Glutamatergic neuron (in vitro differentiated cells): ENCODE results near the gene SCMH1. TPM values are rescaled to one million over a fixed set of nuclear protein-coding genes. Genes with fewer than 3 reads are reported as not detected.
"Not testable (repeated sequence)": the region's sequence is repeated elsewhere in the genome, so short reads cannot be mapped to it uniquely, and the experiment has no call there.

ENCODE experiments used
- DNase-seq: peaks from one replicate; pipeline ENCODE4 v3.0.0; 2022
- H3K27ac Mint-ChIP-seq: one replicate; pipeline ENCODE4 v1.8.0; 2020; ENCODE audit warnings: mild to moderate bottlenecking, mixed read lengths, inconsistent platforms; ENCODE audit not compliant: unreplicated experiment
- H3K27me3 Mint-ChIP-seq: one replicate; pipeline ENCODE4 v1.8.0; 2020; ENCODE audit warnings: mild to moderate bottlenecking, moderate library complexity, mixed read lengths, inconsistent platforms; ENCODE audit not compliant: unreplicated experiment
- H3K36me3 Mint-ChIP-seq: one replicate; pipeline ENCODE4 v1.8.0; 2020; ENCODE audit warnings: mild to moderate bottlenecking, mixed read lengths, inconsistent platforms; ENCODE audit not compliant: unreplicated experiment
- H3K4me1 Mint-ChIP-seq: one replicate; pipeline ENCODE4 v1.8.0; 2020; ENCODE audit warnings: mild to moderate bottlenecking, low read depth, mixed read lengths, inconsistent platforms; ENCODE audit not compliant: unreplicated experiment
- H3K4me3 Mint-ChIP-seq: one replicate; pipeline ENCODE4 v1.8.0; 2020; ENCODE audit warnings: mild to moderate bottlenecking, mixed read lengths, inconsistent platforms; ENCODE audit not compliant: unreplicated experiment
- H3K9me3 Mint-ChIP-seq: one replicate; pipeline ENCODE4 v1.8.0; 2020; ENCODE audit warnings: mild to moderate bottlenecking, moderate library complexity, mixed read lengths, inconsistent platforms; ENCODE audit not compliant: unreplicated experiment
- CTCF ChIP-seq: fragments of 200-600 bp; sonication (generic); IDR thresholded peaks from one replicate; pipeline ENCODE4 v1.5.0; 2021; ENCODE audit not compliant: partially characterized antibody, unreplicated experiment
- total RNA-seq: library from RNA; stranded (reverse); fragmentation: NEBNext Ultra II Directional; extraction: Animal tissue kit (Norgen Biotek cat#: 25700); gene quantifications from one replicate; pipeline ENCODE4 v1.2.1, GENCODE V29; 2021; ENCODE audit not compliant: unreplicated experiment

SCMH1 gene
- total RNA-seq, 1 donor from 2014 or later, result 17.8 TPM

GRCh38 chr1:41151846-41152245, 90.3 kb downstream of the SCMH1 start:
- Mint-ChIP-seq H3K4me3 (no peak overlapping the region), H3K27ac (no peak overlapping the region)

DNA sequence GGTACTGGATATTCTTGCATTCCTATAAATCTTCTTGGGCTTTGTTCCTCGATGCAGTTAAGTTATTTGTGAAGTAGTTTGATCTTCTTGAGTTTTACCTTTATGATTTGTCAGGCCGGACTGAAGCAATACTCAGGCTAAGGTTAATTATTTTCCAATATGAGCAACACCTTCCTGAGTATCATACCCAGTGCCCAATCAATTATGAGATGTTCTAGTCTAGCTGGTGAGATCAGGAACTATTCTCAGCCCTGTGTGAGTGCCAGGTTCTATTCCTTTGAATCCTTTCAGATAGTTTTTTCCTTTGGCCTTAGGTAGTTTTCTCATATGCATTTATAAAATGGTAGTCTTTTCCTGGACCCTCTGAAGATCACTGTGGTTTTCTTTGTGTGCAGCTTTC, 92.5 kb downstream of the SCMH1 start:
- no peak overlapping the region for H3K4me3 Mint-ChIP-seq

More at GRCh38 chr1:41151846-41152245, 90.3 kb downstream of the SCMH1 start:
- no peak for DNase-seq
- no peaks in the 10 kb centered on the region for H3K4me1 Mint-ChIP-seq
- H3K9me3 Mint-ChIP-seq, result peaks cover 2% of the 10 kb centered on the region
- peaks cover 4% of the 10 kb centered on the region for H3K36me3 Mint-ChIP-seq
- no peaks in the 10 kb centered on the region for H3K27me3 Mint-ChIP-seq
- no peak for TF ChIP-seq CTCF

GRCh38 chr1:41144285-41144684, 97.8 kb downstream of the SCMH1 start:
- peaks cover 4% of the 10 kb centered on the region for H3K9me3 Mint-ChIP-seq
- H3K27ac Mint-ChIP-seq, result no peak overlapping the region
- H3K36me3 Mint-ChIP-seq, result peaks cover 22% of the 10 kb centered on the region
- H3K27me3 Mint-ChIP-seq, result no peaks in the 10 kb centered on the region
- TF ChIP-seq CTCF, result no peak
- DNase-seq, result no peak
- H3K4me3 Mint-ChIP-seq, result no peak overlapping the region
- H3K4me1 Mint-ChIP-seq, result no peaks in the 10 kb centered on the region

More for the DNA sequence above, 92.5 kb downstream of the SCMH1 start:
- H3K36me3 Mint-ChIP-seq, result peaks cover 4% of the 10 kb centered on the region
- no peak for TF ChIP-seq CTCF
- no peak overlapping the region for H3K27ac Mint-ChIP-seq
- H3K27me3 Mint-ChIP-seq, result no peaks in the 10 kb centered on the region
- H3K4me1 Mint-ChIP-seq, result no peaks in the 10 kb centered on the region
- H3K9me3 Mint-ChIP-seq, result peaks cover 2% of the 10 kb centered on the region
- DNase-seq, result no peak

DNA sequence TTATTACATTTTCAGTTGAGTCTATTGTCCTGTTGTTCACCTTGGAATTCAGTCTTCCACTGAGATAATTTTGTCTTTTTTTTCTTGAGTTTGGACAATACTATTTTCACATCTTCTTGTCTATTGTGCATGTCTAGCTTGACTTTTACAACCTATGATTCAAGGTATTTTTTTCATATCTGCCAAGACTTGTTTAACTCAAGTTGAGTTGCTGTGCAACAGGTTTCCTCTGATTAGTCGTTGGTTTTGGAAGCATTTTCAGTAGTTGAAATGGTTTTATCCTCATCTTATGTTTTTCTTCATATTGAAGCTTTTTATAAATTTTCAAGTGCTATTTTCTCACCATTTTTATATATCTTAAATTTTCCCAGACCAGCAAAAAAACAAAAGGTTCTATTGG, 103.6 kb downstream of the SCMH1 start:
- H3K4me3 Mint-ChIP-seq, result no peak overlapping the region
- H3K9me3 Mint-ChIP-seq, result peaks cover 5% of the 10 kb centered on the region
- peaks cover 27% of the 10 kb centered on the region for H3K36me3 Mint-ChIP-seq
- H3K4me1 Mint-ChIP-seq, result no peaks in the 10 kb centered on the region
- H3K27ac Mint-ChIP-seq, result no peak overlapping the region
- TF ChIP-seq CTCF, result no peak
- H3K27me3 Mint-ChIP-seq, result no peaks in the 10 kb centered on the region
- no peak for DNase-seq

DNA sequence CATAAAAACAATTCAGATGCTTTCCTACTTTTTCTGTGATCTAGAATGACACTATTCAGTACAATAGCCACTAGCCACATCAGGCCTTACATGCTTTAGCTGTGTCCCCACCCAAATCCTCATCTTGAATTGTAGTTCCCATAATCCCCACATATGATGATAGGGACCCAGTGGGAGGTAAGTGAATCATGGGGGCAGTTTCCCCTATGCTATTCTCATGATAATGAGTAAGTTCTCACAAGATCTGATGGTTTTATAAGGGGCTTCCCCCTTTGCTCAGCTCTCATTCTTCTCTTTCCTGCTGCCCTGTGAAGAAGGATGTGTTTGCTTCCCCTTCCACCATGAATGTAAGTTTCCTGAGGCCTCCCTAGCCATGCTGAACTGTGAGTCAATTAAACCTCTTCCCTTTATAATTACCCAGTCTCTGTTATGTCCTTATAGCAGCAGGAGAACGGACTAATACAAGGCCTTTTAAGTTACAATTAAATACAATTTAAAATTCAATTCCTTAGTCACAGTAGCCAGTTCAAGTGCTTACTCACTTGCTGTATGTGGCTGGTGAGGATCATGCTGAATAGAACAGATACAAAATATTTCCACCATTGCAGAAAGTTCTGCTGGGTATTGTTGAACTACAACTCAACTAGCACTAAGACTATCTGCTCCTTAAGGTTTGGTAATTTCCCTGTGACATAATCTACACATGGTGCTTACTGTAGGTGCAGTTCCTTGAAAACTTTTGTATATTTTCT, 106.7 kb downstream of the SCMH1 start:
- Mint-ChIP-seq H3K4me1 (no peaks in the 10 kb centered on the region), H3K27me3 (no peaks in the 10 kb centered on the region), H3K36me3 (peaks cover 12% of the 10 kb centered on the region), H3K4me3 (no peak overlapping the region), H3K27ac (no peak overlapping the region), H3K9me3 (peaks cover 5% of the 10 kb centered on the region)
- TF ChIP-seq CTCF, result no peak
- DNase-seq, result no peak

DNA sequence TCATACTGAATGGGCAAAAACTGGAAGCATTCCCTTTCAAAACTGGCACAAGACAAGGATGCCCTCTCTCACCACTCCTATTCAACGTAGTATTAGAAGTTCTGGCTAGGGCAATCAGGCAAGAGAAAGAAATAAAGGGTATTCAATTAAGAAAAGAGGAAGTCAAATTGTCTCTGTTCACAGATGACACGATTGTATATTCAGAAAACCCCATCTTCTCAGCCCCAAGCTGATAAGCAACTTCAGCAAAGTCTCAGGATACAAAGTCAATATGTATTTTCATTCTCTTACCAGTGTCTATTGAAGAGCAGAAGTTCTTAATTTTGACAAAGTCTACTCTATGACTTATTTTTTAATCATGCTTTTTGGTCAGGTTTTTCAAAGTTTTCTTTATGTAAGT, 107.8 kb downstream of the SCMH1 start:
- H3K4me1 Mint-ChIP-seq, DNase-seq, H3K36me3 Mint-ChIP-seq, H3K4me3 Mint-ChIP-seq, H3K27me3 Mint-ChIP-seq, H3K27ac Mint-ChIP-seq, H3K9me3 Mint-ChIP-seq: not testable (repeated sequence)
